A673 (cell line): ENCODE measurements around the gene PLCD3. TPM values are rescaled to one million over a fixed set of nuclear protein-coding genes. Genes with fewer than 3 reads are reported as not detected.

Experiments used
- BruUV-seq: library from RNA; stranded (reverse); fragments of 400-500 nt; replicated peaks from 2 replicates; lab custom pipeline; 2021; lab: Mats Ljungman, UMichigan
- CTCF ChIA-PET: fragments of 300-600 bp; sonication (Branson Sonifier 250); formaldehyde crosslinking; loops from one replicate; lab custom pipeline; 2022; ENCODE audit warnings: antibody characterized with exemption; lab: Charles Lee
- POLR2A ChIA-PET: fragments of 300-600 bp; sonication (Branson Sonifier 250); formaldehyde crosslinking; loops from one replicate; lab custom pipeline; 2022; ENCODE audit warnings: antibody characterized with exemption; ENCODE audit not compliant: low non-redundant PET; lab: Charles Lee
- DNase-seq: peaks from one replicate; pipeline ENCODE4 v3.0.0-alpha.2; 2015; ENCODE audit warnings: low spot score
- H3K27ac ChIP-seq: fragments of 200-600 bp; sonication (generic); 2 replicates; pipeline ENCODE4 v1.5.1; 2016; ENCODE audit warnings: mixed run types, low read depth, mild to moderate bottlenecking, mixed read lengths, antibody characterized with exemption, low read length; ENCODE audit not compliant: poor library complexity, severe bottlenecking
- H3K27me3 ChIP-seq: fragments of 200-600 bp; sonication (generic); replicated peaks from 2 replicates; pipeline ENCODE4 v1.6.1; 2017; ENCODE audit warnings: mixed run types, low read depth, mild to moderate bottlenecking, mixed read lengths, antibody characterized with exemption, low read length; ENCODE audit not compliant: insufficient read depth, poor library complexity
- H3K36me3 ChIP-seq: fragments of 200-600 bp; sonication (generic); 2 replicates; pipeline ENCODE4 v1.6.1; 2016; ENCODE audit warnings: mixed run types, mild to moderate bottlenecking, mixed read lengths, antibody characterized with exemption, low read length; ENCODE audit not compliant: insufficient read depth, poor library complexity, severe bottlenecking
- H3K4me1 ChIP-seq: fragments of 200-600 bp; sonication (generic); 2 replicates; pipeline ENCODE4 v1.6.1; 2017; ENCODE audit warnings: mixed run types, mild to moderate bottlenecking, mixed read lengths, antibody characterized with exemption, low read length; ENCODE audit not compliant: insufficient read depth, poor library complexity, severe bottlenecking
- H3K4me3 ChIP-seq: fragments of 200-600 bp; sonication (generic); 2 replicates; pipeline ENCODE4 v1.5.1; 2016; ENCODE audit warnings: low read depth, mixed run types, mild to moderate bottlenecking, mixed read lengths, low read length; ENCODE audit not compliant: poor library complexity, severe bottlenecking
- H3K9me3 ChIP-seq: fragments of 200-600 bp; sonication (generic); 2 replicates; pipeline ENCODE4 v1.6.1; 2016; ENCODE audit warnings: mixed run types, low read depth, mild to moderate bottlenecking, mixed read lengths, antibody characterized with exemption, low read length; ENCODE audit not compliant: poor library complexity, severe bottlenecking
- CTCF ChIP-seq: fragments of 300-800, 200-600 bp; sonication (generic); conservative IDR thresholded peaks from 2 replicates; pipeline ENCODE4 v1.5.1; 2017; ENCODE audit warnings: low read depth, mild to moderate bottlenecking, antibody characterized with exemption, low read length, moderate library complexity, mixed read lengths
- EZH2 ChIP-seq: fragments of 200-600 bp; sonication (generic); IDR thresholded peaks from 2 replicates; pipeline ENCODE4 v1.6.1; 2017; ENCODE audit warnings: borderline replicate concordance, low read depth, mild to moderate bottlenecking, mixed read lengths, antibody characterized with exemption, low read length; ENCODE audit not compliant: poor library complexity, severe bottlenecking
- intact Hi-C: fragments of 100-400 bp; cut with micrococcal nuclease; formaldehyde crosslinking; loops from one replicate; pipeline ENCODE4 v1.10.0; 2022; ENCODE audit not compliant: unreplicated experiment
- total RNA-seq: library from RNA; stranded (reverse); gene quantifications from 2 replicates; pipeline ENCODE4 v1.2.3, GENCODE V29; 2021

PLCD3 gene
- total RNA-seq, 1 experiment from 2014 or later = 12.0 TPM

GRCh38 chr17:45115871-45116270 is 16.4 kb downstream of the PLCD3 start:
- DNase-seq = no peak
- TF ChIP-seq EZH2 (no peak), CTCF (no peak)
- intact Hi-C loops = no loop called here
- ChIA-PET CTCF (no interaction called here), POLR2A (no interaction called here)
- Histone ChIP-seq H3K27ac (no peak overlapping the region), H3K4me1 (no peaks in the 10 kb centered on the region), H3K36me3 (no peaks in the 10 kb centered on the region), H3K27me3 (no peaks in the 10 kb centered on the region), H3K9me3 (no peaks in the 10 kb centered on the region), H3K4me3 (no peak overlapping the region)
- no TSS peak for BruUV-seq

- TF ChIP-seq CTCF (no peak), EZH2 (no peak)
- BruUV-seq = no TSS peak
- no peak for DNase-seq
- ChIA-PET POLR2A (no interaction called here), CTCF (no interaction called here)
- no peaks in the 10 kb centered on the region for H3K9me3 ChIP-seq
- intact Hi-C loops = no loop called here
- no peaks in the 10 kb centered on the region for H3K36me3 ChIP-seq
- H3K27me3 ChIP-seq = no peaks in the 10 kb centered on the region
- no peak overlapping the region for H3K27ac ChIP-seq
- no peaks in the 10 kb centered on the region for H3K4me1 ChIP-seq
- no peak overlapping the region for H3K4me3 ChIP-seq
Measured at GRCh38 chr17:45115015-45115625, 17.2 kb downstream of the PLCD3 start.

GRCh38 chr17:45114117-45114932 is 18.0 kb downstream of the PLCD3 start:
- POLR2A ChIA-PET = no interaction called here
- Histone ChIP-seq H3K27me3 (no peaks in the 10 kb centered on the region), H3K27ac (no peak overlapping the region), H3K9me3 (no peaks in the 10 kb centered on the region), H3K4me3 (no peak overlapping the region), H3K36me3 (no peaks in the 10 kb centered on the region), H3K4me1 (no peaks in the 10 kb centered on the region)
- DNase-seq = no peak
- CTCF ChIA-PET = no interaction called here
- intact Hi-C loops = no loop called here
- no TSS peak for BruUV-seq
- TF ChIP-seq CTCF = no peak
